ENCODE results near the gene CD99. TPM values are rescaled to one million over a fixed set of nuclear protein-coding genes. Genes with fewer than 3 reads are reported as not detected.

Gene CD99, protein sequence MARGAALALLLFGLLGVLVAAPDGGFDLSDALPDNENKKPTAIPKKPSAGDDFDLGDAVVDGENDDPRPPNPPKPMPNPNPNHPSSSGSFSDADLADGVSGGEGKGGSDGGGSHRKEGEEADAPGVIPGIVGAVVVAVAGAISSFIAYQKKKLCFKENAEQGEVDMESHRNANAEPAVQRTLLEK
- total RNA-seq, result 170 and 208 TPM in 2 replicates

DNA sequence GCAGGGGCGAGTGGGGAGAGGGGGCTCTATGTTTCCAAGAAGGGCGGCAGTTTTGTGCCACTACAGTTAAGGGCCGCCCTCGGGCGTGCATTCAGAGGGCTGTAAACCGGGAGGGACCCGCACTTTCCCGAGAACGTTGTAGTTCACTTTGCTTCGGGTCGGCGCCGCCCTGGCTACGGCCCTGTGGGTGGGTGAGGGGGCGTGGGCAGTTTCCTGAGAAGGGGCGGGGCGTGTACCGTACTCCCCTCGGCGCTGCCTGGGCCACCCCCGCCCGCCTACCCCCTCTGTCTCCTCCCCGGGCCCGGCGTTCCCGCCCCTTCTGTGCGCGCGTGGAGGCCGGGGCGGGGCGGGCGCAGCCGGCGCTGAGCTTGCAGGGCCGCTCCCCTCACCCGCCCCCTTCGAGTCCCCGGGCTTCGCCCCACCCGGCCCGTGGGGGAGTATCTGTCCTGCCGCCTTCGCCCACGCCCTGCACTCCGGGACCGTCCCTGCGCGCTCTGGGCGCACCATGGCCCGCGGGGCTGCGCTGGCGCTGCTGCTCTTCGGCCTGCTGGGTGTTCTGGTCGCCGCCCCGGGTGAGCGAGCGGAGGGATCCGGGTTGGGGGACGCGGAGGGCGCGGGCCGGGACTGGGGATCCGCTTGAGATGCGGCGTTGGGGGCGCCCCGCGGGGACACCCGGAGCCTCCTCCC lies at the start of gene CD99:
CD99 (plus strand) TSS at position 440 of the 687 bp plus-strand sequence; CDS start at position 506, 66 bp downstream.

DNA sequence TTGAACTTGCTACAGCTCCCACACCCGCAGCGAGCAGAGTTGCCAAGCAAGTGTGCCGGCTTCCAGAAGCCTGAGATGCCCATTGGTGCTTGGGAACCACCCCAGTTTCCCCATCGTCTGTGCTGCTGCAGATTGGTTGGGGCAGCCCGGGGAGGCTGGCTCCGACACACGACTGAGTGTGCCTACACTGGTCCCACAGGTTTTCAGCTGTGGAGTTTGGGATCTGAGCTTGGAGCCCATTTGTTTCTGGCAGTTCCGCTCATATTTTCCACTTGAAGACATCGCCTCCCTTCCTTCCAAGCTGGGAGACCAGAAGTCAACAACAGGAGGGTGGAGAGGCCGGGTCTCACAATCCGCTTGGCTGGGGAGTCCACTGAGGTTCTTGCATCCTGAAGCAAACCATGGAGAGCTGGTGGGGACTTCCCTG lies 60.8 kb downstream of the CD99 start, which contains the start of gene XG:
XG (plus strand) TSS at position 167 of the 427 bp plus-strand sequence; CDS start at position 402, 235 bp downstream.

Other genes starting within 250 kb of the CD99 start
- gene DHRSX, start 190.3 kb upstream of the CD99 start, total RNA-seq, result 18.2 and 18.7 TPM in 2 replicates
- gene ZBED1, start 190.3 kb upstream of the CD99 start, total RNA-seq, result 35.8 and 41.4 TPM in 2 replicates
- gene XG, start 60.7 kb downstream of the CD99 start, total RNA-seq, result 0.09 and 0.11 TPM in 2 replicates
- gene GYG2, start 137.6 kb downstream of the CD99 start, total RNA-seq, result 0.17 and 0.43 TPM in 2 replicates
- 18.1 and 18.4 TPM in 2 replicates for gene ARSD, start 238.0 kb downstream of the CD99 start, total RNA-seq